Neural crest cell (in vitro differentiated cells): ENCODE measurements around the gene CCDC88A. TPM values are rescaled to one million over a fixed set of nuclear protein-coding genes. Genes with fewer than 3 reads are reported as not detected.

ENCODE experiments used
- DNase-seq: peaks from one replicate; pipeline ENCODE4 v3.0.0; 2021; ENCODE audit warnings: low read depth, mixed read lengths, low spot score
- H3K27ac Mint-ChIP-seq: one replicate; pipeline ENCODE4 v1.8.0; 2021; ENCODE audit warnings: mild to moderate bottlenecking, mixed read lengths; ENCODE audit not compliant: unreplicated experiment
- H3K27me3 Mint-ChIP-seq: 2 replicates; pipeline ENCODE4 v1.8.0; 2021; ENCODE audit warnings: low read depth, mild to moderate bottlenecking, mixed read lengths
- H3K36me3 Mint-ChIP-seq: 2 replicates; pipeline ENCODE4 v1.8.0; 2021; ENCODE audit warnings: low read depth, mild to moderate bottlenecking, mixed read lengths
- H3K4me1 Mint-ChIP-seq: 2 replicates; pipeline ENCODE4 v1.8.0; 2021; ENCODE audit warnings: mixed read lengths
- H3K4me3 Mint-ChIP-seq: one replicate; pipeline ENCODE4 v1.8.0; 2021; ENCODE audit warnings: mild to moderate bottlenecking, mixed read lengths
- H3K9me3 Mint-ChIP-seq: 2 replicates; pipeline ENCODE4 v1.8.0; 2021; ENCODE audit warnings: mixed read lengths
- total RNA-seq: library from RNA; stranded (reverse); gene quantifications from 2 replicates; pipeline ENCODE4 v1.2.1, GENCODE V29; 2021
- TF ChIP-seq, protein P1 (sequence below): fragments of 200-600 bp; sonication (generic); conservative IDR thresholded peaks from 2 replicates; pipeline ENCODE4 v1.5.0; 2021; ENCODE audit warnings: antibody characterized with exemption, mild to moderate bottlenecking

The CCDC88A gene
- total RNA-seq, 1 donor from 2014 or later = 123 TPM

DNA sequence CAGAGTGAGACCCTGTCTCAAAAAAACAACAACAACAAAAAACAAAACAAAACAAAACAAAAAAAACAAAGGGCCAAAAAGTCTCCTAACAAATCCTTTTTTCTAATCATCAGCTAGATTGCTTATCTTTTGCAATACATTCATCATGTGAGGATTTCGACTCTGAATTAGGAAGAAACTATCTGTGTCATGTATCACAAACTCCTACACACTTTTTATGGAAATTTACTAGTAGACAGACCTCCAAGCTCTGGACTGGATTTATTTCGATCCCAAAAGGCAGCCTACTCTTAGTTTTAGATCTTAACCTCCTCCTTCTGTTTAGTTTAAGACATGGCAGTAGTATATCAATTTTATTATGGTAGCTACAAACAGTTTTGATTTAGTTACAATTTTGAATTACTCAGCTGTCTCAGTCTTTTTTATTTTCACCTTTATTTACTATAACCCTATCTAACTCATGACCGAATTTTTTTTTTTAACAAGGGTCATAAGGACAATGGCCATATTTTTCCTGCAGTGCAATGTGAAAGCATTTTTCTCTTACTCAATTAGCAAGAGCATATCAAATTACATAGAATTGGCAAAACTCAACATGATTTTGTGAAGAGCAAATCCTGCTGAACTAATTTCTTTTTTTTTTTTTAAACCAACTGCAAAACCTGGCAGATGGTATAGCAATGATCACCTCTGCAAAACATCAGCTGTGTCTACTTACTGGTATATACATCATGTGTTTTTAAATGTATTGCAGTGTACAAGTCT, 10.7 kb upstream of the CCDC88A start:
- Mint-ChIP-seq H3K4me3 (no peak overlapping the region), H3K27me3 (no peaks in the 10 kb centered on the region), H3K27ac (no peak overlapping the region), H3K36me3 (no peaks in the 10 kb centered on the region), H3K4me1 (no peaks in the 10 kb centered on the region), H3K9me3 (no peaks in the 10 kb centered on the region)
- no peak for DNase-seq
- TF ChIP-seq, protein P1, sequence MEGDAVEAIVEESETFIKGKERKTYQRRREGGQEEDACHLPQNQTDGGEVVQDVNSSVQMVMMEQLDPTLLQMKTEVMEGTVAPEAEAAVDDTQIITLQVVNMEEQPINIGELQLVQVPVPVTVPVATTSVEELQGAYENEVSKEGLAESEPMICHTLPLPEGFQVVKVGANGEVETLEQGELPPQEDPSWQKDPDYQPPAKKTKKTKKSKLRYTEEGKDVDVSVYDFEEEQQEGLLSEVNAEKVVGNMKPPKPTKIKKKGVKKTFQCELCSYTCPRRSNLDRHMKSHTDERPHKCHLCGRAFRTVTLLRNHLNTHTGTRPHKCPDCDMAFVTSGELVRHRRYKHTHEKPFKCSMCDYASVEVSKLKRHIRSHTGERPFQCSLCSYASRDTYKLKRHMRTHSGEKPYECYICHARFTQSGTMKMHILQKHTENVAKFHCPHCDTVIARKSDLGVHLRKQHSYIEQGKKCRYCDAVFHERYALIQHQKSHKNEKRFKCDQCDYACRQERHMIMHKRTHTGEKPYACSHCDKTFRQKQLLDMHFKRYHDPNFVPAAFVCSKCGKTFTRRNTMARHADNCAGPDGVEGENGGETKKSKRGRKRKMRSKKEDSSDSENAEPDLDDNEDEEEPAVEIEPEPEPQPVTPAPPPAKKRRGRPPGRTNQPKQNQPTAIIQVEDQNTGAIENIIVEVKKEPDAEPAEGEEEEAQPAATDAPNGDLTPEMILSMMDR = no peak

DNA sequence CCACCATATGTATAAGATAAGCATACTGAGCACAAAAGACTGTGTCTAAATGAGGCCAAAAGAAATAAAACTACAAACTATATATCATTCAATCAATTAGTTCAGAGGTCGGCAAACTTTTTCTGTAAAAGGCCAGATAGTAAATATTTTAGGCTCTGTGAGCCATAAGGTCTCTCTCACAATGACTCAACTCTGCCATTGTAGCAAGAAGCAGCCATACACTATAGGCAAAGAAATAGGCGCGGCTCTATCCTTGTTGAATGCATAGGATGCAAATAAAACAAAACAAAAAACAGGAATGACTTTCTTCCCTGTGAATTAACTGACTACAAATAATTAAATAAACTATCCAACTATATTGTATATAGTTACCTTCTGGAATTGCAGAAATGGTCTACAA, 8.6 kb upstream of the CCDC88A start:
- no peaks in the 10 kb centered on the region for H3K4me1 Mint-ChIP-seq
- no peaks in the 10 kb centered on the region for H3K36me3 Mint-ChIP-seq
- no peak for DNase-seq
- H3K4me3 Mint-ChIP-seq = no peak overlapping the region
- H3K9me3 Mint-ChIP-seq = no peaks in the 10 kb centered on the region
- H3K27ac Mint-ChIP-seq = no peak overlapping the region
- no peaks in the 10 kb centered on the region for H3K27me3 Mint-ChIP-seq
- TF ChIP-seq, protein P1 = no peak

- no peak overlapping the region for H3K27ac Mint-ChIP-seq
- no peaks in the 10 kb centered on the region for H3K9me3 Mint-ChIP-seq
- H3K4me1 Mint-ChIP-seq = peaks cover 7% of the 10 kb centered on the region
- H3K27me3 Mint-ChIP-seq = no peaks in the 10 kb centered on the region
- DNase-seq = no peak
- no peaks in the 10 kb centered on the region for H3K36me3 Mint-ChIP-seq
- H3K4me3 Mint-ChIP-seq = no peak overlapping the region
- TF ChIP-seq, protein P1 = no peak
Measured at GRCh38 chr2:55425431-55425831, 5.8 kb upstream of the CCDC88A start.

DNA sequence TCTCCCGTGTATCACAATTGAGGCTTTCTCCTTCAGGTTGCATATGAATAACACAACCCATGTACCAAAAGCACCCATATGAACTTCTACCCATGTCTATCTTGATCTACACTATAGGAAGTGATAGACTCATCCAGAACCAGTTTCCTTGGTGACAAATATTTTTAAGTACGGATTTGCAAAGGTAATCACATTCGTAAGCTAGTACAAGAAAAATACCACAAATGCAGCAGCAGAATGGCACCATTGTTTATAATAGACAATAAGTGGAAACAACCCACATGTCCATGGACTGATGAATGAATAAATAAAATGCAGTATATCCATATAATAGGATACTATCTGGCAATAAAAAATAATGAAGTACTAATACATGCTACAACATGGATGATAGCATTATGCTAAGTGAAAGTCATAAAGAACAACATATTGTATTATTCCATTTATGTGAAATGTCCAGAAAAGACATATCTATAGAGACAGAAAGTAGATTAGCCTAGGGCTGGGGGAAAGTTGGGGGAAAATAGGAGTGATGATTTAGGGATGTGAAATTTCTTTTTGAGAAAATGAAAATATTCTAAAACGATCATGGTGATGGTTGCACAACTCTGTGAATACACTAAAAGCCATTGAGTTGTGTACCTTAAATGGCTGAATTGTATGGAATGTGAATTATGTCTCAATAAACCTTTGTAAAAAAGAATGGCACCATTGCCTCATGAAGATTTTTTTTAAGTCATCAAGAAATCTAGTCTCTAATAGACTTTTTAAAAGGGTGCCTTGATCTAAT, 3.4 kb upstream of the CCDC88A start:
- TF ChIP-seq, protein P1 = no peak
- Mint-ChIP-seq H3K4me3 (peak overlapping the region; percentile 74), H3K9me3 (no peaks in the 10 kb centered on the region), H3K36me3 (no peaks in the 10 kb centered on the region), H3K27ac (no peak overlapping the region), H3K4me1 (peaks cover 16% of the 10 kb centered on the region), H3K27me3 (no peaks in the 10 kb centered on the region)
- no peak for DNase-seq

DNA sequence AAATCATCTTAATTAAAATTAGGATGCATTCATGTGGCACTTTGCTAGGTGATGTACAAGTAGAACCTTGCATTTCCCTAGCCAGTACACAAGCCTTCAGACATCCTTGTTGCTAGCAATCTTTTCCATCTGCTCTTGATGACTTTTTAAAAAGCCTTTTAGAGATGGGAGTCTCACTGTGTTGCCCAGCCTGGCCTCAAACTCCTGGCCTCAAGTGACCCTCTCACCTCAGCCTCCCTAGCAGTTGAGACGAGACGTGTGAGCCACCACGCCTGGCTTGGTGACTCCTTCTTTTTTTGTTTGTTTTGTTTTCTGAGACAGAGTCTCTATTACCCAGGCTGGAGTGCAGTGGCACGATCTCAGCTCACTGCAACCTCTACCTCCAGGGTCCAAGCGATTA, 1.7 kb upstream of the CCDC88A start:
- Mint-ChIP-seq H3K4me3 (peak overlapping the region; percentile 74), H3K27ac (no peak overlapping the region)

More for the DNA sequence above, 1.7 kb upstream of the CCDC88A start:
- Mint-ChIP-seq H3K4me1 (peaks cover 24% of the 10 kb centered on the region), H3K36me3 (no peaks in the 10 kb centered on the region), H3K27me3 (no peaks in the 10 kb centered on the region), H3K9me3 (no peaks in the 10 kb centered on the region)
- TF ChIP-seq, protein P1 = no peak
- DNase-seq = no peak
